ENCODE results near the gene PANK3. TPM values are rescaled to one million over a fixed set of nuclear protein-coding genes. Genes with fewer than 3 reads are reported as not detected.
"Not testable (repeated sequence)": the region's sequence is repeated elsewhere in the genome, so short reads cannot be mapped to it uniquely, and the experiment has no call there.

The PANK3 gene
- total and polyA plus RNA-seq, 5 experiments from 2014 or later = 2.6 to 49.8 (median 6.7) TPM

DNA sequence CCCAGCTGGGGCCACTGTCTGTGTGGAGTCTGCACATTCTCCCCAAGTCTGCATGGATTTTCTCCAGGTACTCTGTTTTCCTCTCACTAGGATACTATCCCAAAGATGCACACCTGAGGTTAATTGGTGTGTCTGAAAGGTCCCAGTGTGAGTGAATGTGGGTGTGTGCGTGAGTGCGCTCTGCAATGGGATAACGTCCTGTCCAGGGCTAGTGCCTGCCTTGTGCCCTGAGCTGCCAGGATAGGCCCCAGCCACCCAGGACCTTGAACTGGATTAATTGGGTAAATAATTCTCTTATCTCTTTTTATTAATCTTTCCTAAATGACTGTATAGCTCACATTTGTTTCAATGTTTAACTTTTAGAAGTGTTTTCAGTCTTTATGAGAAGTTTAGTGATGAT, 11.5 kb upstream of the PANK3 start:
- Mint-ChIP-seq H3K27ac (no peak overlapping the region), H3K36me3 (no peaks in the 10 kb centered on the region), H3K9me3 (peaks cover 0 to 8% (median 3%) of the 10 kb centered on the region in 9 donors), H3K4me3 (no peak overlapping the region), H3K27me3 (peaks cover 10 to 37% (median 19%) of the 10 kb centered on the region in 5 donors), H3K4me1 (peaks cover 0 to under 1% (median 0%) of the 10 kb centered on the region in 4 donors)
- POLR2A ChIA-PET = no interaction called here
- DNase-seq (no peak), ATAC-seq (no peak)

DNA sequence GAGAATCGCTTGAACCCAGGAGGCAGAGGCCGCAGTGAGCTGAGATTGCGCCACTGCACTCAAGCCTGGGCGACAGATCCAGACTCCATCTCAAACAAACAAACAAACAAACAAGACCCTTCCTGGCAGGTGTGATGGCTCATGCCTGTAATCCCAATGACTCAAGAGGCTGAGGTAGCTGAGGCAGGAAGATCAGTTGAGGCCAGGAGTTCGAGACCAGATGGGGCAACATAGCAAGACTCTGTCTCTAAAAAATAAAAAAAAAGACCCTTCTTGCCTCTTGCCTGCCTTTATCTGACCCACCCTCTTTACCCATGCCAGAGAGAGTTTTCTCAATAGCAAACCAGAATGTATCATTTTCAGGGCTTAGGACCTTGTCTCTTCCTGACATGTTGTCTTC, 8.8 kb upstream of the PANK3 start:
- Mint-ChIP-seq H3K27me3 (peaks cover 10 to 20% (median 16%) of the 10 kb centered on the region in 5 donors), H3K27ac (no peak overlapping the region)

DNA sequence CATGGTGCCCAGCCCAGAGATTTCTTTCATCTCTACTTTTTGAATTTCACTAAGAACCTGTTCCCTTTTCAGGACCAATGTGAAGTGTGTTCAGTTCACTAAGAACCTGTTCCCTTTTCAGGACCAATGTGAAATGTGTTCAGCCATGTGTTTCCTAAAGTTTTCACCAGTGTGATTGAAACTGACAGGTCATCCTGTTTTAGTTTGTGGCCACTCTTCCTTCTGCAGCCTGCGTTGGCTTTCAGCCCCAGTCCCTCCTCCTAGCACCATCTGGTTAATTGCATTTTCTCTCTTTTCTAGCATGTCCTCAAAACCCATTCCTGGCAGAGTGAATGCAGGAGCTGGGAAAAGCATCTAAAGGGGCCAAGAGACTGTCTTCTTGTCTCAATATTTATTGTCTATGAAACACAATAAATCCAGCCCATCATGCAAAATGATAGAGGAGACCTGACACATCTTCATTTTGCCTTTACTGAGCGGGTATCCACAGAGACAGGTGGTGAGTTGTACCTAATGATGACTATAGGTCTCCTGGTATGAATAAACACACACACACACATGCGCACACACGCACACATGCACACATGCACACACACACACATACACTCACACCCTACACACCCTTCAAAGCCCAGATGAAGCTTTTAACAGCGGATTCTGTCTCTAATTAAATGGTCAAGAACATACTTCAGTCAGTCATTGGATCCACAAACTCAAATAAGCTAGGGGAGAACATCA, 6.1 kb upstream of the PANK3 start:
- POLR2A ChIA-PET = no interaction called here
- ATAC-seq = no peak
- Mint-ChIP-seq H3K27me3 (peaks cover 10 to 20% (median 16%) of the 10 kb centered on the region in 5 donors), H3K4me3 (no peak overlapping the region), H3K4me1 (peaks cover 0 to 3% (median 1%) of the 10 kb centered on the region in 4 donors), H3K36me3 (no peaks in the 10 kb centered on the region), H3K9me3 (no peaks in the 10 kb centered on the region), H3K27ac (no peak overlapping the region)
- no peak for DNase-seq

More for the DNA sequence above, 8.8 kb upstream of the PANK3 start:
- DNase-seq (no peak), ATAC-seq (no peak)
- no peaks in the 10 kb centered on the region for H3K36me3 Mint-ChIP-seq
- no peaks in the 10 kb centered on the region for H3K9me3 Mint-ChIP-seq
- H3K4me3 Mint-ChIP-seq = no peak overlapping the region
- POLR2A ChIA-PET = interaction anchor here (0.6 to 1.8 kb wide), 2 partner anchors 9 to 99 kb away, joined by 3 to 7 read pairs; partner anchors contain the start of gene PANK3
- peaks cover 0 to 2% (median 0%) of the 10 kb centered on the region in 4 donors for H3K4me1 Mint-ChIP-seq

DNA sequence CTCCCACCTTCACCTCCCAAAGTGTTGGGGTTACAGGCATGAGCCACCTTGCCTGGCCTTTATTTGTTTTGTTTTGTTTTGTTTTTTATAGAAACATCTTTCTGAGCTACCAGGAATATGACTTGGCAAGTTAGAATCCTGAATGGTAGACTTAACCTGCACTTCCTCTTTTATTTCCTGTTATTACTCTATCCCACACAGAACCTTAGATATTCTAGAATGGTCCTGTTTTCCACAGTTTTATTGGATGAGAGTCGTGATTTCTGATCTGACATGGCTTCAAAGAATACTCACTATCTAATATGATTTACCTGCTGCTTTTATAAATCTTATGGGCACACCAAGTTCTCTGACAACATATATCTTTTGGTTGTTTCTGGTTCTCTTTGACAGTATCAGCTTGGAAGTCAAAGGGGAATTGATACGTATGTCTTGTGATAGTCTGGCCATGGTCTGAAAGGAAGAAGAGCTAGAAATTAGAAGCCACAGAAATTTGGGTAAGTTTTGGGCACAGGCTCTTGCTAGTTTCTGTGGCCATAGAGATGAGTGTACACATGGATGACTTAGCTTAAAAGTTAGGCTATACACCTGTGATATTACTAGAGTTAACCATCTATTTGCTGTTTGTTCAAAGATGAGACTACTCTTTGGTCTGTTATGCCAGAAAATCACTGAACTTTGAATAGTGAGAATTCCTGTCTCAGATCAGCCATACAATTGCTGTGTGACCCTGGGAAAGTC, 4.7 kb upstream of the PANK3 start:
- Mint-ChIP-seq H3K27ac (no peak overlapping the region), H3K36me3 (no peaks in the 10 kb centered on the region), H3K9me3 (no peaks in the 10 kb centered on the region), H3K27me3 (peaks cover 10 to 20% (median 16%) of the 10 kb centered on the region in 5 donors), H3K4me1 (peaks cover 5 to 11% (median 8%) of the 10 kb centered on the region in 4 donors), H3K4me3 (no peak overlapping the region)
- POLR2A ChIA-PET = no interaction called here
- DNase-seq (no peak), ATAC-seq (no peak)

DNA sequence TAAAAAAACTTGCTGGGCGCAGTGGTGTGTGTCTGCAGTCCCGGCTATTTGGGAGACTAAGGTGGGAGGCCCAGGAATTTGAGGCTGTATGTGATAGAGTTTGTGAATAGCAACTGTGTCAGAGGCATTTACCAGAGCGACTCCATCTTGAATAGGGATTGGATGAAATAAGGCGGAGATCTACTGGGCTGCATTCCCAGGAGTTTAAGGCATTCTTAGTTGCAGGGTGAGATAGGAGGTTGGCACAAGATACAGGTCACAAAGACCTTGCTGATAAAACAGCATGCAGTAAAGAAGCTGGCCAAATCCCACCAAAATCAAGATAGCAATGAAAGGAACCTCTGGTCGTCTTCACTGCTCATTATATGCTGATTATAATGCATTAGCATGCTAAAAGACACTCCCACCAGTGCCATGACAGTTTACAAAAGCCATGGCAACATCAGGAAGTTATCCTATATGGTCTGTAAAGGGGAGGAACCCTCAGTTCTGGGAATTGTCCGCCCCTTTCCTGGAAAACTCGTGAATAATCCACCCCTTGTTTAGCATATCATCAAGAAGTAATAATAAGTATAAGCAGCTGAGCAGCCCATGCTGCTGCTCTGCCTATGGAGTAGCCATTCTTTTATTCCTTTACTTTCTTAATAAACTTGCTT, 1.8 kb upstream of the PANK3 start:
- Mint-ChIP-seq H3K4me3 (peak overlapping the region in 3 of 10 donors; percentile 3 to 36 (median 3)), H3K4me1 (peaks cover 11 to 37% (median 31%) of the 10 kb centered on the region in 4 donors), H3K27ac (peak overlapping the region in 4 of 10 donors; percentile 48 to 99 (median 72))
- DNase-seq, H3K27me3 Mint-ChIP-seq, H3K36me3 Mint-ChIP-seq, H3K9me3 Mint-ChIP-seq, ATAC-seq: not testable (repeated sequence)
- POLR2A ChIA-PET = interaction anchor here (1.9 kb wide), 1 partner anchor 31 kb away, joined by 7 read pairs; no protein-coding TSS in a partner anchor

DNA sequence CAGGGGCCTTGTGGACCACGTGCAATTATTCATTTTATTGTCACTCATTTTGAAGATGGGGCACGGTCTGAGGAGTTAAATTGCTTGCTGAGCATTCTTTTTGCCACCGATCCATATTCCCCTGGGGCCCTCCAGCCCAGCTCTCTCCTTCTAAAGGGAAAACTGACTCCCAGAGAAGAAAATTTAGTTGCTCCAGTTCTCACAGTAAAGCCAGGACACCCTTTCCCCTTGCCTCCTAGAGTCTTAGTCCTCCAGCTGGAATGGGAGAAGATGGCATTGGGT, 1.0 kb upstream of the PANK3 start:
- H3K36me3 Mint-ChIP-seq = peaks cover 0 to 1% (median 0%) of the 10 kb centered on the region in 3 donors
- peak overlapping the region; percentile 86 to 96 (median 90) for H3K4me3 Mint-ChIP-seq
- peaks cover 0 to 2% (median 0%) of the 10 kb centered on the region in 5 donors for H3K27me3 Mint-ChIP-seq
- POLR2A ChIA-PET = interaction anchor here (0.5 to 2.0 kb wide), 5 partner anchors 8 to 104 kb away, joined by 3 to 7 read pairs (median 3); no protein-coding TSS in a partner anchor
- peaks cover 15 to 43% (median 39%) of the 10 kb centered on the region in 4 donors for H3K4me1 Mint-ChIP-seq
- peak overlapping the region; percentile 94 to 99 (median 98) for H3K27ac Mint-ChIP-seq
- ATAC-seq (no peak), DNase-seq (no peak)
- no peaks in the 10 kb centered on the region for H3K9me3 Mint-ChIP-seq

DNA sequence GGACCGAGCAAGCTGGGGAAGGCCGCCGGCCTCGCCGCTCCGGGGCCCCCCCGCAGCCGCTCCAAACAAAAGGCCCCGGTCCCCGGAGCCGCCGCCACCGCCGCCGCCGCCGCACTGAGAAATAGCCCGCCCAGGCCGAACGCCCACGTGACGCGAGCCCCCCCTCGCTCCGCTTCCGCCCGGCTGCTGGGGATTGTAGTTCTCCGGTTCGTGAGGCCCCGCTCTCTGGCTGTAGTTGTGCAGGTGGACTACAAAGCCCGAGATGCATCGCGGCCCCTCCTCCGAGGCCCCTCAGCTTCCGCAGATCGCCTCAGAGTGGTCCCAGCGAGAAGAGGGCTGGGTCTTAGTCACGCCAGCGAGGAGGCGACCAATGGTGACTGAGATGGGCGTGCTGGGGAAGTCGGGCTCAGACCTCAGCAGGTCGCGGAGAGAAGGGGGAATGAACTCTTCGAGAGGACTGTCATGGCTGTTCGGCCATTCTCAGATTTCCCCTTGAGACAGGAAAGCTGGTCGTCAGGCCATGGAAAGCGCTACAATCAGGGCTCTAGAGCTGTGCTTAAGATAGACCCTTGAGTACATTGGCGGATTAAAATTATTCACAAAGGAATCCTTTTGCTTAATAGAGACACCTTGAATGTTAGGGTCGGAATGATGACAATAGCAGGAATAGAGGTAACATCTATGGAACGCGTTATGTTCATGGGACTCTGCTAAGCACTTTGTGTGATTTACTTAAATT, 489 bp upstream of the PANK3 start:
- H3K4me1 Mint-ChIP-seq = peaks cover 16 to 47% (median 42%) of the 10 kb centered on the region in 4 donors
- H3K27ac Mint-ChIP-seq = peak overlapping the region; percentile 94 to 99 (median 98)
- H3K9me3 Mint-ChIP-seq = no peaks in the 10 kb centered on the region
- DNase-seq (peak; percentile 91 to 98 (median 96)), ATAC-seq (peak; percentile 95 to 98)
- POLR2A ChIA-PET = interaction anchor here (0.5 to 2.0 kb wide), 6 partner anchors 9 to 104 kb away, joined by 3 to 7 read pairs (median 4); no protein-coding TSS in a partner anchor
- H3K27me3 Mint-ChIP-seq = no peaks in the 10 kb centered on the region
- peaks cover 0 to 4% (median 0%) of the 10 kb centered on the region in 3 donors for H3K36me3 Mint-ChIP-seq
- H3K4me3 Mint-ChIP-seq = peak overlapping the region; percentile 86 to 96 (median 90)

DNA sequence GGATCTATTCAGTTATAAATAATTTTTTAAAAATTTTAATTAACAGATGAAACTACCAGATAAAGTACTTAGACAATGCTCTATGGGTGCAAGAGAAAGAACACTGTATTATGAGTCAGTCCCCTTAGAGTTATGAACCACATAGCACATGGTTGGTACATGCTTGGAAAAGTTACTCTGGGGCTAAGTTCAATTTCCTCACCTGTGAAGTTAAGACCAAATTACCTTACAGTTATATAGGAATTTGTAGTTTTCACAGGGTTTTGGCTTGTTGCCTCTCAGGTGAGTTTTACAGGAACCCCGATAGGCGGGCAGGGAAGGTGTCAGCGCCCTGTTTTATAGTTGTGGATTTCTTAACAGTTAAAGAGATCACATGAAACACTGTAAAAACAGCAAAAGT, 1.2 kb downstream of the PANK3 start:
- Mint-ChIP-seq H3K27me3 (no peaks in the 10 kb centered on the region), H3K9me3 (no peaks in the 10 kb centered on the region), H3K36me3 (peaks cover 0 to 10% (median 0%) of the 10 kb centered on the region in 3 donors), H3K4me3 (peak overlapping the region; percentile 86 to 98 (median 94)), H3K27ac (peak overlapping the region; percentile 86 to 97 (median 92)), H3K4me1 (peaks cover 16 to 46% (median 42%) of the 10 kb centered on the region in 4 donors)
- DNase-seq (no peak), ATAC-seq (no peak)
- POLR2A ChIA-PET = interaction anchor here (2.0 kb wide), 1 partner anchor 10 kb away, joined by 7 read pairs; no protein-coding TSS in a partner anchor

DNA sequence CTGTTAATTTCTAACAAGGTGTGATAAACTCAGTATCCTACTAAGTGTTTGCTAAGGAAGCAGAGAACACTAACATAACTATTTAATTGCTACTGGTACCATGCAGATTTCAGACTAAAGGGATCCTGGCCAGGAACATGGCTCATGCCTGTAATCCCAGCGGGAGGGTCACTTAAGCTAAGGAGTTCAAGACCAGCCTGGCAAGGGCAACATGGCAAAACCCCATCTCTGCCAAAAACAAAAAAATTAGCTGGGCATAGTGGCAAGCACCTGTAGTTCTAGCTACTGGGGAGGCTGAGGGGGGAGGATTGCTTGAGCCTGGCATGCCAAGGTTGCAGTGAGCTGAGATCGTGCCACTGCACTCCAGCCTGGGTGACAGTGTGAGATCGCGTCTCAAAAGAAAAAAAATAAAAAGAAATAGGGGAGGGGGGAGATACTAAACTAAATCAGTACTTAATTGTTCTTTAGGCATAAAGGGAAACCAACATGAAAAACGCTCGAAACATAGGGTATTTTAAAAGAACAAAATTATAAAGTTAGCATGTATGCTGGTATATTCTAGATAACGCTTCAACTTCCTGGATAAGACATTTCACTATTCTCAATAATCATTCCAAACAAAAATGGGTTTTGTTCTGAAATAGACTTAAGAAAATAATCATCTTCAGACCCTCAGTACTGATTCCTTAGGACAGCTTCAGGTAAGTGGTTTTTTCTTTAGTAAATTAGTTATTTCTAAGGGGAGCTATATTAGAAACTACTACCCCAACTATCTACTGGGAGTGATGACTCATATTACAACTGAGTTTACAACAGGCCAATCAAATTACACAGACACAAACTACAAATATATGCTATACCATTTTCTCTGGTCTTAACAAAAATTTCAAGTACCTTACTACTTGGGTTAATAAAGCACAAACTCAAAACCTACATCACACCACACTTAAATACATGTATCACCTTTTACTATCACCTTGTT, 3.5 kb downstream of the PANK3 start:
- Mint-ChIP-seq H3K9me3 (no peaks in the 10 kb centered on the region), H3K36me3 (peaks cover 0 to 10% (median 2%) of the 10 kb centered on the region in 3 donors), H3K27ac (peak overlapping the region in 3 of 10 donors; percentile 31 to 82 (median 51)), H3K4me3 (peak overlapping the region in 2 of 10 donors; percentile 18 to 38), H3K4me1 (peaks cover 23 to 60% (median 52%) of the 10 kb centered on the region in 4 donors), H3K27me3 (no peaks in the 10 kb centered on the region)
- POLR2A ChIA-PET = no interaction called here
- no peak for DNase-seq
- ATAC-seq = no peak

DNA sequence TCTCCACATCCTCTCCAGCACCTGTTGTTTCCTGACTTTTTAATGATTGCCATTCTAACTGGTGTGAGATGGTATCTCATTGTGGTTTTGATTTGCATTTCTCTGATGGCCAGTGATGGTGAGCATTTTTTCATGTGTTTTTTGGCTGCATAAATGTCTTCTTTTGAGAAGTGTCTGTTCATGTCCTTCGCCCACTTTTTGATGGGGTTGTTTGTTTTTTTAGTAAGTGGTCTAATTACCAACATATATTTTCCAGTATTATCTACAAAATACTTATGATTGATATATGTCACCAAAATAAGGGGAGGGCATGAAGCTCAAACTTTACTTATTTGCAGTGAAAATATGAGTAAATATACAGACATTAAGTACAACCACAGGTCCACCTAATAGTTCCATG, 5.0 kb downstream of the PANK3 start:
- H3K9me3 Mint-ChIP-seq, H3K4me3 Mint-ChIP-seq, H3K27me3 Mint-ChIP-seq, H3K27ac Mint-ChIP-seq, ATAC-seq, DNase-seq, POLR2A ChIA-PET: not testable (repeated sequence)
- peaks cover 0 to 10% (median 10%) of the 10 kb centered on the region in 3 donors for H3K36me3 Mint-ChIP-seq
- peaks cover 18 to 55% (median 45%) of the 10 kb centered on the region in 4 donors for H3K4me1 Mint-ChIP-seq

DNA sequence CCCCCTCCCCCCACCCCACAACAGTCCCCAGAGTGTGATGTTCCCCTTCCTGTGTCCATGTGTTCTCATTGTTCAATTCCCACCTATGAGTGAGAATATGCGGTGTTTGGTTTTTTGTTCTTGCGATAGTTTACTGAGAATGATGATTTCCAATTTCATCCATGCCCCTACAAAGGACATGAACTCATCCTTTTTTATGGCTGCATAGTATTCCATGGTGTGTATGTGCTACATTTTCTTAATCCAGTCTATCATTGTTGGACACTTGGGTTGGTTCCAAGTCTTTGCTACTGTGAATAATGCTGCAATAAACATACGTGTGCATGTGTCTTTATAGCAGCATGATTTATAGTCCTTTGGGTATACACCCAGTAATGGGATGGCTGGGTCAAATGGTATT, 5.5 kb downstream of the PANK3 start:
- H3K4me3 Mint-ChIP-seq, POLR2A ChIA-PET, H3K27ac Mint-ChIP-seq, ATAC-seq, DNase-seq, H3K27me3 Mint-ChIP-seq, H3K9me3 Mint-ChIP-seq: not testable (repeated sequence)
- Mint-ChIP-seq H3K36me3 (peaks cover 0 to 12% (median 11%) of the 10 kb centered on the region in 3 donors), H3K4me1 (peaks cover 18 to 55% (median 45%) of the 10 kb centered on the region in 4 donors)

All from naive thymus-derived CD8-positive, alpha-beta T cell (primary cell).